NT2/D1 (cell line): ENCODE results near the gene BCKDHB.

Experiments used
- SUZ12 ChIP-seq: IDR thresholded peaks from 2 replicates; pipeline ENCODE4 v1.6.1; 2011; ENCODE audit not compliant: insufficient read length, insufficient read depth; ENCODE audit errors: extremely low read depth
- YY1 ChIP-seq: IDR thresholded peaks from 2 replicates; pipeline ENCODE4 v1.6.1; 2011; ENCODE audit not compliant: insufficient read length, insufficient read depth
- ZNF274 ChIP-seq: IDR thresholded peaks from 2 replicates; pipeline ENCODE4 v1.6.1; 2011; ENCODE audit warnings: mild to moderate bottlenecking, low read depth, low read length

DNA sequence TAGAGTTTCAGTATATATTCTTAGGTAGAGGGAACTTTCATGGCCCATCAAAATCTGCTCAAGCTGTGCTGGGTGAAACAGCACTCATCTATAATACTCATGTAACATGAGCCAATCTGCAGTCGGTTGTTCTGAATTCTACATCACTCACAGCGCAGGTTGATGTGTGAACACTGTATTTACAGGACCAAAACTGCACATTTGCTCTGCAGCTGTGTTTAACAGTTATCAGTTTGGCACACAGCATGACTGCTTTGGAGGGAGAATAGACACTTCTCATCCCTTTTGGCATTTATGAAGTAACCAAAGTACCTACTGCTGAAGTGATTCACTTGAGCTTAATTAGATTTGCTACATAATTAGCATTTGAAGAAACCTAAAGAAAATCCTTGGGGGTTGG, 225.1 kb downstream of the BCKDHB start:
- TF ChIP-seq ZNF274 = no peak
- TF ChIP-seq YY1 = no peak
- no peak for TF ChIP-seq SUZ12
